HEK293 (cell line): ENCODE data around the gene COA1.

Experiments
- CTCF ChIA-PET: fragments of 350-600 bp; formaldehyde crosslinking; extraction: SDS; loops from one replicate; lab custom pipeline; 2021; ENCODE audit warnings: antibody characterized with exemption; lab: Yijun Ruan, JAX
- POLR2A ChIA-PET: fragments of 300-600 bp; formaldehyde crosslinking; extraction: SDS; loops from one replicate; lab custom pipeline; 2020; ENCODE audit warnings: antibody characterized with exemption, inconsistent platforms; lab: Yijun Ruan, JAX
- H3K27ac ChIP-seq: fragments of 200-500 bp; sonication (Bioruptor generic); 2 replicates; pipeline ENCODE4 v1.5.1; 2014; ENCODE audit warnings: low read depth, low read length, control low read depth, inconsistent platforms; ENCODE audit errors: extremely low read depth
- H3K36me3 ChIP-seq, 2 experiments: fragments of 200-500 bp in 1 of 2; sonication (Bioruptor generic) in 1 of 2; 1 replicate in 1 of 2; 2 replicates in 1 of 2; pipeline ENCODE4 v1.5.1; 2014 to 2017; ENCODE audit warnings: inconsistent platforms in 2 of 2, low read length in 2 of 2; ENCODE audit not compliant: control insufficient read depth in 2 of 2, insufficient read depth in 1 of 2
- H3K4me1 ChIP-seq: fragments of 200-500 bp; sonication (Bioruptor generic); 2 replicates; pipeline ENCODE4 v1.5.1; 2014; ENCODE audit warnings: mild to moderate bottlenecking, low read length, inconsistent platforms; ENCODE audit not compliant: control insufficient read depth, insufficient read depth
- H3K4me3 ChIP-seq: 2 replicates; pipeline ENCODE4 v1.5.1; 2011; ENCODE audit warnings: low read depth, mild to moderate bottlenecking, control low read depth, low read length, moderate library complexity
- H3K9me3 ChIP-seq: fragments of 200-500 bp; sonication (Bioruptor generic); 2 replicates; pipeline ENCODE4 v1.5.1; 2014; ENCODE audit warnings: low read depth, low read length, inconsistent platforms; ENCODE audit not compliant: control insufficient read depth, insufficient read depth
- AEBP2 ChIP-seq: fragments of 450-650 bp; formaldehyde crosslinking; IDR thresholded peaks from 2 replicates; pipeline ENCODE4 v1.5.1; 2016; ENCODE audit warnings: missing biosample characterization, missing genetic modification characterization, borderline replicate concordance
- GLI2 ChIP-seq: fragments of 450-650 bp; formaldehyde crosslinking; IDR thresholded peaks from 2 replicates; pipeline ENCODE4; 2017; ENCODE audit warnings: missing biosample characterization, missing genetic modification characterization, low read depth, borderline replicate concordance
- HOXA7 ChIP-seq: sonication (generic); formaldehyde crosslinking; IDR thresholded peaks from 2 replicates; pipeline ENCODE4 v1.8.1; 2022; ENCODE audit warnings: missing genetic modification reagents, borderline replicate concordance
- INSM2 ChIP-seq: fragments of 450-650 bp; formaldehyde crosslinking; IDR thresholded peaks from 2 replicates; pipeline ENCODE4 v1.5.1; 2016; ENCODE audit warnings: missing biosample characterization, missing genetic modification characterization
- KLF17 ChIP-seq: fragments of 450-650 bp; formaldehyde crosslinking; IDR thresholded peaks from 2 replicates; pipeline ENCODE4 v1.5.1; 2016; ENCODE audit warnings: missing biosample characterization, missing genetic modification characterization
- PBX3 ChIP-seq: sonication (generic); formaldehyde crosslinking; IDR thresholded peaks from 2 replicates; pipeline ENCODE4 v1.8.1; 2022; ENCODE audit warnings: mild to moderate bottlenecking, moderate library complexity, missing genetic modification reagents
- PRDM6 ChIP-seq: fragments of 450-650 bp; formaldehyde crosslinking; IDR thresholded peaks from 2 replicates; pipeline ENCODE4 v1.5.1; 2017; ENCODE audit warnings: missing biosample characterization, missing genetic modification characterization
- REST ChIP-seq: fragments of 450-650 bp; formaldehyde crosslinking; IDR thresholded peaks from 2 replicates; pipeline ENCODE4 v1.5.1; 2016; ENCODE audit warnings: missing biosample characterization, missing genetic modification characterization
- SETDB1 ChIP-seq: IDR thresholded peaks from one replicate; pipeline ENCODE4 v1.6.1; 2017; ENCODE audit warnings: mild to moderate bottlenecking, low read length, moderate library complexity, mixed read lengths; ENCODE audit not compliant: insufficient read length
- ZBTB49 ChIP-seq: fragments of 450-650 bp; formaldehyde crosslinking; IDR thresholded peaks from 2 replicates; pipeline ENCODE4 v1.5.1; 2016; ENCODE audit warnings: missing biosample characterization, missing genetic modification characterization, low read depth
- ZBTB8A ChIP-seq: fragments of 450-650 bp; formaldehyde crosslinking; IDR thresholded peaks from 2 replicates; pipeline ENCODE4 v1.5.1; 2016; ENCODE audit warnings: missing biosample characterization, missing genetic modification characterization
- ZNF112 ChIP-seq: fragments of 450-650 bp; formaldehyde crosslinking; IDR thresholded peaks from 2 replicates; pipeline ENCODE4 v1.5.0; 2017; ENCODE audit warnings: missing biosample characterization, missing genetic modification characterization
- ZNF140 ChIP-seq: fragments of 450-650 bp; formaldehyde crosslinking; IDR thresholded peaks from 2 replicates; pipeline ENCODE4 v1.5.1; 2016; ENCODE audit warnings: missing biosample characterization, missing genetic modification characterization
- ZNF175 ChIP-seq: fragments of 450-650 bp; formaldehyde crosslinking; IDR thresholded peaks from 2 replicates; pipeline ENCODE4 v1.5.1; 2016; ENCODE audit warnings: missing biosample characterization, missing genetic modification characterization
- ZNF37A ChIP-seq: fragments of 450-650 bp; IDR thresholded peaks from 2 replicates; pipeline ENCODE4 v1.5.1; 2018; ENCODE audit warnings: missing biosample characterization, missing genetic modification characterization
- ZNF510 ChIP-seq: fragments of 450-650 bp; formaldehyde crosslinking; IDR thresholded peaks from 2 replicates; pipeline ENCODE4 v1.5.1; 2018; ENCODE audit warnings: mild to moderate bottlenecking, missing genetic modification characterization, missing biosample characterization; ENCODE audit not compliant: insufficient replicate concordance
- ZNF529 ChIP-seq: fragments of 450-650 bp; formaldehyde crosslinking; IDR thresholded peaks from 2 replicates; pipeline ENCODE4 v1.5.1; 2017; ENCODE audit warnings: missing genetic modification characterization, missing biosample characterization; ENCODE audit not compliant: insufficient replicate concordance
- ZNF530 ChIP-seq: fragments of 450-650 bp; formaldehyde crosslinking; IDR thresholded peaks from 2 replicates; pipeline ENCODE4 v1.5.1; 2016; ENCODE audit warnings: low read depth, missing biosample characterization, missing genetic modification characterization
- ZNF549 ChIP-seq: fragments of 450-650 bp; IDR thresholded peaks from 2 replicates; pipeline ENCODE4 v1.5.1; 2018; ENCODE audit warnings: missing biosample characterization, missing genetic modification characterization, mild to moderate bottlenecking, inconsistent platforms, moderate library complexity
- ZNF837 ChIP-seq: fragments of 450-650 bp; formaldehyde crosslinking; IDR thresholded peaks from 2 replicates; pipeline ENCODE4 v1.5.1; 2016; ENCODE audit warnings: missing biosample characterization, missing genetic modification characterization
- ZSCAN16 ChIP-seq: fragments of 450-650 bp; formaldehyde crosslinking; IDR thresholded peaks from 2 replicates; pipeline ENCODE4 v1.5.1; 2016; ENCODE audit warnings: missing biosample characterization, missing genetic modification characterization

Gene COA1

GRCh38 chr7:43703573-43703972 lies 25.8 kb downstream of the COA1 start:
- Histone ChIP-seq H3K27ac (no peak overlapping the region), H3K36me3 (peaks cover 4 to 11% of the 10 kb centered on the region in 2 experiments; a peak in 2 of 3 replicates), H3K9me3 (no peaks in the 10 kb centered on the region), H3K4me3 (no peak overlapping the region), H3K4me1 (no peaks in the 10 kb centered on the region)
- ChIA-PET POLR2A (no interaction called here), CTCF (interaction anchor here (0.7 to 3.5 kb wide), 3 partner anchors 18 to 210 kb away, joined by 3 to 20 read pairs (median 7); partner anchors contain the start of gene STK17A)
- TF ChIP-seq ZNF140 (tag by site-specific recombination) = no peak
- TF ChIP-seq ZBTB8A (tag by site-specific recombination) = no peak
- peak; percentile 70 for TF ChIP-seq ZNF529 (tag by site-specific recombination)
- TF ChIP-seq ZNF530 (tag by site-specific recombination) = no peak
- no peak for TF ChIP-seq PRDM6 (tag by site-specific recombination)
- TF ChIP-seq ZNF510 = no peak
- TF ChIP-seq ZNF837 (tag by site-specific recombination) = no peak
- TF ChIP-seq KLF17 (tag by site-specific recombination) = no peak
- no peak for TF ChIP-seq ZNF112 (tag by site-specific recombination)
- peak; percentile 79 for TF ChIP-seq SETDB1
- no peak for TF ChIP-seq ZNF175 (tag by site-specific recombination)

- Histone ChIP-seq H3K27ac (no peak overlapping the region), H3K9me3 (no peaks in the 10 kb centered on the region), H3K4me1 (no peaks in the 10 kb centered on the region), H3K36me3 (peaks cover 4 to 11% of the 10 kb centered on the region in 2 experiments; a peak in 2 of 3 replicates), H3K4me3 (no peak overlapping the region)
- ChIA-PET POLR2A (no interaction called here), CTCF (interaction anchor here (0.6 to 6.8 kb wide), 3 partner anchors 9 to 136 kb away, joined by 3 to 143 read pairs (median 36); partner anchors contain the start of gene STK17A)
- TF ChIP-seq ZNF510 (no peak), GLI2 (tag by site-specific recombination) (no peak), ZSCAN16 (no peak), REST (tag by site-specific recombination) (no peak), INSM2 (tag by site-specific recombination) (no peak), ZNF37A (tag by site-specific recombination) (no peak), HOXA7 (CRISPR knock-in tag) (no peak), AEBP2 (no peak), ZBTB49 (no peak), ZNF549 (no peak), PBX3 (CRISPR knock-in tag) (no peak)
Observed at GRCh38 chr7:43702974-43703373, 26.3 kb downstream of the COA1 start.
